OCI-M2 (cell line): ENCODE measurements around the gene C2orf76.
A peak's percentile ranks its signal among the peaks of the same experiment; 100 is the strongest.
"Not testable (repeated sequence)": the region's sequence is repeated elsewhere in the genome, so short reads cannot be mapped to it uniquely, and the experiment has no call there.

ENCODE experiments used
- DNase-seq: peaks from one replicate; lab custom pipeline; 2025; ENCODE audit not compliant: unreplicated experiment; lab: John Stamatoyannopoulos, UW

Gene C2orf76

DNA sequence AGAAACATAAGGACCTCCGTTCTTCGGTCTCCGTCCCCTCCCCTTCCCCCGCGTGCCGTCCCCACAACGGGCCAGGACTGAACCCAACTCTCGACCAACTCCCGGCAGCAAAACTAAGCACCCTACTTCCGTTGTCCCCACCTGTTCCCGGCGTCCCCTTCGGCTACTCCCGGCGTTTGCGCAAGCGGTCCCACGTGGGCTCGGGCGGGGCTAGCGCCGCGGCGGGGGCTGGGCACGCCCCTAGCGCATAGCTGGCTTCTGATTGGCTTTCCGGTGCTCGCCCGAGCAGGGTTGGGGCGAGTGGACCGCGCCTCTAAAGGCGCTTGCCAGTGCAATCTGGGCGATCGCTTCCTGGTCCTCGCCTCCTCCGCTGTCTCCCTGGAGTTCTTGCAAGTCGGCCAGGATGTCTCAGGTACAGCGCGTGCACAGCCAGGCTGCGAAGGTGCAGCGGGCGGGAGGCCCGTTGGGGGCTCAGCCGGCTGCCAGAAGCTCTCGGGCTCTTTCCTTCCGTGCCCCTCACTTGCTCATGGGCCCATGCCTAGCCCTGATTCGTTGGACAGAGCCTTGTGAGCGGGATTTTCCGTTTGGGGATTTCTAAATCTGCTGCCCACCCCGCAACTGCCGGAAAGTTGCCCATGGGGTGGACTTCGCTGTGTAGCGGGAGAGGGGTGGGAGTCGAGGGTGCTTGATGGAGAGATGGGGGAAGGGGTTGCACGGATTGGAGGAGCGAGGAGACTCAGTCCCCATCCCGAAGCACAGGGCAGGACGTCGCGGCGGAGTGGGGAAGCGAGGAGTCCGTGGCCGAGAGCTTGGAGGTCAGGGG lies at the start of gene C2orf76, which contains the start of gene DBI:
C2orf76 (minus strand) TSS at position 186 of the 823 bp plus-strand sequence. CDS start 26,875 bp downstream, outside the sequence.
DBI (plus strand) TSS at position 329 of the 823 bp plus-strand sequence; CDS start at position 404, 75 bp downstream.
- peak; percentile 47 for DNase-seq

DNA sequence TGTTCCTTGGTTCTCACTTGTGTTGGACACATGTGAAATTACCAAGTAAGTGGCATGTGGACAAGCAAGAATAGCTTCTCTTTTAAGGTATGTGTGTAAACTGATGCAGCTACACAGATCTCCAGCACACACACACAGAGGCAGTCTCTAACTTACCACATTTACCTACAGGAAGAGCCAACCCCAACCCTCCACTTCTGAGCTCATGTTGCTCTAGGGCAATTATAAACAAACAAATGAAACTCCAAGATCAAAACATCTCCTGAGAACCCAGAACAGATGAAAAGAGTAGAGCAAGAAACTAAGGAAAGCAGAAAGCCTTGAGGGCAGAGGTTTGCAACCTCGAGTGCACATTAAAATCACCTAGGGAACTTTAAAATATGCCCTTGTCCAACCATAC lies 49.0 kb upstream of the C2orf76 start:
- no peak for DNase-seq

DNA sequence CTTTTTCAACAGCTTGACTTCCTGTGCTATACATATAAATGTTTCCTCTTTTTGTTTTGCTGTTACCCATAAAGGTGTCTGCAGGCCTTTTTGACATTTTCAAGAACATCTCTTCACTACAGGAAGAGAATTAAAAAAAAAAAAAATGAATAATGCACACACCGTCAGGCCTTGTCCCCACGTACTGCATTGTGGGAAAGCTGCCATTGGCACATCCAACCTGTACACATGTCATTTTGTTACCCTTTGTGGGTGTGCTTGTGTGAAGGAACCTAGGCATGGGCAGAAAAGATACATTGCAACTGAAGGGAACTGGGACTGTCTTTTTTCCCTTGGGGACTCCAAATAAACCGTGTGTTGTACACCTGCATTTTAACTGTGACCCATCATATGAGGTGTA lies 48.3 kb upstream of the C2orf76 start:
- no peak for DNase-seq

DNA sequence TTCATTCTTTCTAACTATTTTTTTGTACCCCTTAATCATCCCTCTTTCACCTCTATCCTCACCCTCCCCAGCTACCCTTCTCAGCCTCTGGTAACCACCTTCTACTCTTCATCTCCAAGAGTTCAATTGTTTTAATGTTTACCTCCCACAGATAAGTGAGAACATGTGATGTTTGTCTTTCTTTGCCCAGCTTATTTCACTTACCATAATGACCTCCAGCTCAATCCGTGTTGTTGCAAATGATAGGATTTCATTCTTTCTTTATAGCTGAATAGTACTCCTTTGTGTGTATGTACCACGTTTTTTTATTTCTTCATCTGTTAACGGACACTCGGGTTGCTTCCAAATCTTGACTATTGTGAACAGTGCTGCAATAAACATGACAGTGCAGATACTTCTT lies 42.9 kb upstream of the C2orf76 start:
- DNase-seq, result no peak

GRCh38 chr2:119408221-119408619 lies 41.6 kb upstream of the C2orf76 start:
- DNase-seq, result no peak

DNA sequence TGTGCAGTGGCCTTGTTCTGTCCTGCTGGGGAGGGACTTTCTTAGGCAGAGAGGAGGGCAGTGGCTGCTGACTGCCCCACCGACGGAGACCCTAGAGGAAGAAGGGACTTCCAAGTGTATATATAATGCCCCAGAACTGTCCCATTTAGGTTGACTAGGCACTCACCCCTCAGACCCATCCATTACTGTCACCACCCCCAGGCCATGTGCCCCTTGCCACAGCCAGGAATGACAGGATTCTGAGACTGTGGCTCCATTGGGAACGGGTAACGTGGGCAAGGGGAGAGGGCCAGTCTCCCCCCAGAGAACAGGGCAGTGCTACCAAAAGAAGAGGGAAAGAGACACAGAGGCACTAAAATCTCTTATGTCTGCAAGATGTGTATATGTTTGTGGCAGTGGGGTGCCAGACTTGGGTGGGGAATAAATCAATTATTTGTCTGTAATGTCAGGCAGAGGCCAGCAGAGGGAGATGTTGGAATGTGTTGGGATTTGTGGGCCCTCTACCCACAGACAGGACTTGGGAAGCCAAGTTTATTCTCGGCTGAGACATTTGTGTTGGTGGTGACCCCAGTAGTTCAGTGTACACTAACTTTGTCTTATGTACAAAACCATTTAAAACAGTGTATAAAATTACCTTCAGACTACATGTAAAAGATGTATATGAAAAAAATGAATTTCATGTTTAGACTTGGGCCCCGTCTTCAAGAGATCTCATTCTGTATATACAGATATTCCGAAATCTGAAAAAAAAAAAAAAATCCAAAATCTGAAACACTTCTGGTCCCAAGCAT lies 41.0 kb upstream of the C2orf76 start:
- no peak for DNase-seq

GRCh38 chr2:119405151-119405550 lies 38.5 kb upstream of the C2orf76 start:
- DNase-seq, result no peak

DNA sequence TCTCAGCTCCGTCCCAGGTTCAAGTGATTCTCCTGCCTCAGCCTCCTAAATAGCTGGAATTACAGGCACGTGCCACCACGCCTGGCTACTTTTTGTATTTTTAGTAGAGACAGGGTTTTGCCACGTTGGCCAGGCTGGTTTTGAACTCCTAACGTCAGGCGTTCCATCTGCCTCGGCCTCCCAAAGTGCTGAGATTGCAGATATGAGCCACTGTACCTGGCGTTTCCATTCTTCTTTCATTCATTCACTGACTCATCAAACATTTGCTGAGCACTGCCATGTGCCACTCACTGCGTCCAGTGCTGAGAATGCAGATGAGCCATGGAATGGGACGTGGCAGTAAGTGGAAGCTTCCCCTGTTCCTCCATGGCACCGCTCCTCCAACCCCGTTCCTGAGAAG lies 37.0 kb upstream of the C2orf76 start:
- DNase-seq, result not testable (repeated sequence)

- no peak for DNase-seq
Observed at GRCh38 chr2:119402645-119403560, 36.3 kb upstream of the C2orf76 start.

GRCh38 chr2:119402106-119402505 lies 35.5 kb upstream of the C2orf76 start:
- DNase-seq, result no peak

DNA sequence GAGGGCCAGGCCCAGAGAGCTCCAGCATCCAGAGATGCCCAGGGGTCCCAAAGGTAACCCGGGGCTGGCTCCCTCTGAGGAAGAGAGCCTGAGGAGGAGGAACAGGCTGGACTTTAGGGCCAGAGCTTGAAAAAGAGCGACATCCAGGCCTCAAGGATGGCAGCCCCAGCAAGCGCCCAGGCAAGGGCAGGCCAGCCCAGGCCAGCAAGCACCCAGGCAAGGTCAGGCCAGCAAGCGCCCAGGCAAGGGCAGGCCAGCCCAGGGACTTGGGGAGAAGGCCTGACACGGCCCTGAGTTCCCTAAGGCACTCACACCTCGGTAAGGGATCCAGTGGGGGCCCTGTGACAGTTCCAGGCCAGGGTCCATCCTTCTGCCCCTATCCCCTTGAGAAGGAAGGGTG lies 30.6 kb upstream of the C2orf76 start:
- no peak for DNase-seq

- DNase-seq, result no peak
Observed at GRCh38 chr2:119393971-119394748, 27.5 kb upstream of the C2orf76 start.

DNA sequence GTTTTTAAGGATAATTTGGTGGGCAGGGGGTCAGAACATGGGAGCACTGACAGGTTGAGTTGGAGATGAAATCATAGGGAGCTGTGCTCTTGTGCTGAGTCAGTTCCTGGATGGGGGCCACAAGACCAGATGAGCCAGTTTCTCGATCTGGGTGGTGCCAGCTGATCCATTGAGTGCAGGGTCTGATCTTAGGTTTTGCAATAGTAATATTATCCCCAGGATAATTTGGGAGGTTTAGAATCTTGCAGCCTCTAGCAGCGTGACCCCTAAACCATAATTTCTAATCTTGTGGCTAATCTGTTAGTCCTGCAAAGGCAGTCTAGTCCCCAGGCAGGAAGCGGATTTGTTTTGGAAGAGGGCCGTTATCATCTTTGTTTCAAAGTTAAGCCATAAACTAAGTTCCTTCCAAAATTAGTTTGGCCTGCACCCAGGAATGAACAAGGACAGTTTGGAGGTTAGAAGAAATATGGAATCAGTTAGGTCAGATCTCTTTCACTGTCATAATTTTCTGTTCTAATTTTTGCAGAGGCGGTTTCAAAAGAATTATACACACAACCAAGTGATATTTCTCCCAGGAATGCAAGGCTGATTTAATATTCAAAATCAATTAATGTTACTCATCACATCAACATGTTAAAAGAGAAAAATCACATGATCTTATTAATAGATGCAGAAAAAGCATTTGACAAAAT lies 23.1 kb upstream of the C2orf76 start:
- DNase-seq, result no peak

- no peak for DNase-seq
Observed at GRCh38 chr2:119387381-119388129, 20.9 kb upstream of the C2orf76 start.

DNA sequence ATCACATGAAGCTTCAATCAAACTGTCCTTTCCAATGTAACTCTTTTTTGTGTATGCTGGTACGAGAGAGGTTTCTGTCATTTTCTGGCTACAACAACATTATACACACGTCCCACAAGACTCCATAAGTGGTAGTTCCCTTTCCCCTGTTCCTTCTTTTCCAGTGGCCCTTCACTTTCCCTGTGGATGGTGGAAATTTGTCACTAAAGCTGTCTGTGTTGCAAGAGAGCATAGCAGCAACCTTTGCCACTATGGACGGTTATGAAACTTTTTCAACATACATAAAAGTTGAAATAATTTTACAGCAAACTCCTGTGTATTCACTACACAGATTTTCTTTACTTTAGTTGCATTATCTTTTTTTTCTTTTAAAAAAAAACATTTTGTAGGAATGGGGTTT lies 18.8 kb upstream of the C2orf76 start:
- DNase-seq, result no peak

DNA sequence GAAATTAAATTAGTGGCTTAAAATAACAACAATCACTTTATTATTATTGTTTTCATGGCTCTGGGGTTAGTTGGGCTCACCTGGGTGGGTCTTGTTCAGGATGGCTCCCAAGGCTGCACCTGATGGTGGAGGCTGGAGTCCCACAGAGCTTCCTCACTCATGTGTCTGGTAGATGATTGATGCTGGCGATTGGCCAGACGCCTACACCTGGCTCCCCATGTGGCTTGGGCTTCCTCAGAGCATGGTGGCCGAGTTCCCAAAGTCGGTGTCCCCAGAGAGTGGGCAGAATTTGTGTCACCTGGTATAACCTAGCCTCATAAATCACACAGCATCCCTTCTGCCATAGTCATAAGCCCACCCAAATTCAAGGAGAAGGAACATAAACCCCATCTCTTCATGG lies 18.3 kb upstream of the C2orf76 start:
- no peak for DNase-seq

DNA sequence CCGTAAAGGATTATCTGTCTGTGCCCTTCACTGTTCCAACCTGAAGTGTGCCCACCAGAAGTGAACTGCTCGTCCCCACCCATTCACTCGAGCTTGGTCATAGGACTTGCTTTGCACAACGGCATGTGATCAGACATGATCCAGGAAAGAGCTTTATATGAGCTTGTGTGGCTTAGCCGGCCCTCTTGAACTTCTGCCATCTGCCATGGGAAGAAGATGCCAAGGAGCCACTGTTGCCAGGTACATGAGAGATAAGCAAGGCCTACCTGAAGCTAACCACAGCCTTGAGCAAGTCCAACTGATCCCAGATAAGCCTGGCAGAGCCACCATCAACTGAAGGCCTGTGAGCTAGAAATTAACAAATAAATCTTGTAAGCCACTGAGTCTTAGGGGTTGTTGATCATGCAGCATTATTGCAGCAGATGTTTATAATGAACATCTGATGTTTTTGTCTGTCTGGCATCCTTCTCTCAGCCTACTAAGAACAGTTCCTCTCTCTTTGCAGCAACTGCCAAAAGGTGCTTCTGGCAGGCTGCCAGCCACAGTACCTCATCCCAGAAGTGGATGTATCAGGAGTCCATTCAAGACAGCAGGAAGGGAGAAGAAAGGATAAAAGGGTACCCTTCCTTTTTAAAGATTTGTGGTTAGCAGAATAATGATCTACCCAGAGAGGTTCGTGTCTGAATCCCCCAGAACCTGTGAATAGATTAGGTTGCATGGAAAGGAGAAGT lies 16.9 kb upstream of the C2orf76 start:
- DNase-seq, result no peak

GRCh38 chr2:119378566-119378965 lies 11.9 kb upstream of the C2orf76 start:
- no peak for DNase-seq
